H1 (cell line): ENCODE measurements around the gene ZBTB1. TPM values are rescaled to one million over a fixed set of nuclear protein-coding genes. Genes with fewer than 3 reads are reported as not detected.

Source experiments
- MAFK ChIP-seq: IDR thresholded peaks from 2 replicates; pipeline ENCODE4 v1.6.1; 2012; ENCODE audit warnings: low read depth, mild to moderate bottlenecking, improper control_type of control experiment, low read length
- YY1 ChIP-seq: IDR thresholded peaks from 2 replicates; pipeline ENCODE4 v1.6.1; 2011; ENCODE audit warnings: low read depth, mild to moderate bottlenecking, low read length
- polyA plus RNA-seq, 7 experiments: library from polyadenylated mRNA; depleted of rRNA in 3 of 7; stranded (reverse) in 5 of 7; unstranded in 2 of 7; fragments of >200 nt in 5 of 7; fragments of 200-250 nt in 2 of 7; gene quantifications; 1 replicate in 5 of 7; 2 replicates in 1 of 7; 4 replicates in 1 of 7; pipeline versions ENCODE4 v1.2.1 to v1.2.3, GENCODE V29; 2011 to 2013; ENCODE audit warnings: missing spikeins in 2 of 7, mixed read lengths in 2 of 7
- total RNA-seq: library from RNA; stranded (reverse); fragmentation: NEBNext Ultra II Directional; extraction: Animal tissue kit (Norgen Biotek cat#: 25700); gene quantifications from 2 replicates; pipeline ENCODE4 v1.2.1, GENCODE V29; 2021
- TF ChIP-seq, protein P1 (sequence below): IDR thresholded peaks from 2 replicates; pipeline ENCODE4 v1.6.1; 2012; ENCODE audit warnings: inconsistent platforms

The ZBTB1 gene
- total and polyA plus RNA-seq, 2 of the 8 experiments (the other 6 are each of a cell fraction or from before 2014, with no cell fraction given): 13.6 to 27.5 TPM

DNA sequence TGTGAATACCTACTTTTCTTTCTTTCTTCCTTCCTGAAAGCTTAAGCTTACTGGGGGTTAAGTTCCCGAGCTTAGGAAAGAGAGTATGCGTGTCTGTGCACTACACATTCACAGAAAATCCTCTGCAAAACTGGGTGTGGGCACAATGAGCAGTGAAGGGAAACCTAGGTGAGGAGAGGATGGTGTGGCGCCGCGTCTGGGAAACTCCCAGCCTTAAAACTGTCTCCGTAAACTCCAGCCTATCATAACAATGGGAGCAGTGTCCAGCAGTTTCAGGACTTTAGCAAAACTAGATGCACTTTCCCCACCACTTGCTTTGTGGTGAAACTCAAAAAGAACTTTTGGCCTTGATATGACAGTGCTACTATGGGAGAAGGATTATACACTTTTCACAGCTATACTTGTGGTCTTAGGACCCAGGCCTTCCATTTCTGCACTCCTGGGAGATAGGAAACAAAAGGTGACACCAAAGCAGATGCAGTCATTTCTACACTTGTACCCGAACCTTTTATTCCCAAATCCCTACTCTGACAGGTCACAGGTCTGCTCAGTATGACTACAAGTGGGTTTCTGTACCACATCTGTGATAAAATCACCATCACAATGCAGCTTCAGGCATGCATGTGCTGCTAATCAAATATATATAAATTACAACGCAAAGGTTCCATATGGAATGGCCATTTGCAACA lies 28.8 kb upstream of the ZBTB1 start (continued):
- TF ChIP-seq MAFK: no peak
- TF ChIP-seq, protein P1, sequence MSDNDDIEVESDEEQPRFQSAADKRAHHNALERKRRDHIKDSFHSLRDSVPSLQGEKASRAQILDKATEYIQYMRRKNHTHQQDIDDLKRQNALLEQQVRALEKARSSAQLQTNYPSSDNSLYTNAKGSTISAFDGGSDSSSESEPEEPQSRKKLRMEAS: no peak
- no peak for TF ChIP-seq YY1
